Neutrophil (primary cell): ENCODE data around the gene JAKMIP1.

ENCODE experiments used
- H3K27ac ChIP-seq: fragments of 200-600 bp; sonication (generic); 2 replicates; pipeline ENCODE4 v1.5.1; 2016; ENCODE audit warnings: mild to moderate bottlenecking, moderate library complexity
- H3K27me3 ChIP-seq: fragments of 200-600 bp; sonication (generic); 2 replicates; pipeline ENCODE4 v1.6.0; 2016; ENCODE audit warnings: mild to moderate bottlenecking
- H3K36me3 ChIP-seq: fragments of 200-600 bp; sonication (generic); 2 replicates; pipeline ENCODE4 v1.5.1; 2017
- H3K4me1 ChIP-seq, 2 experiments: fragments of 200-600 bp in 1 of 2; sonication (generic) in 1 of 2; 1 replicate in 1 of 2; 2 replicates in 1 of 2; pipeline versions ENCODE4 v1.5.1 to v1.6.1; 2013 to 2016; ENCODE audit warnings: low read depth in 1 of 2, low read length in 1 of 2, mild to moderate bottlenecking in 1 of 2, moderate library complexity in 1 of 2; ENCODE audit not compliant: control insufficient read depth in 1 of 2, insufficient read depth in 1 of 2
- H3K4me3 ChIP-seq, 2 experiments: fragments of 200-600 bp in 1 of 2; sonication (generic) in 1 of 2; 1 replicate in 1 of 2; 2 replicates in 1 of 2; pipeline ENCODE4 v1.5.1; 2013 to 2016; ENCODE audit warnings: low read depth in 1 of 2, low read length in 1 of 2, mild to moderate bottlenecking in 1 of 2, moderate library complexity in 1 of 2
- H3K9me3 ChIP-seq: fragments of 200-600 bp; sonication (generic); 2 replicates; pipeline ENCODE4 v1.5.1; 2016
- TF ChIP-seq, protein P1 (sequence below): fragments of 200-600 bp; sonication (generic); IDR thresholded peaks from 2 replicates; pipeline ENCODE4 v1.5.1; 2016; ENCODE audit warnings: antibody characterized with exemption

The JAKMIP1 gene

DNA sequence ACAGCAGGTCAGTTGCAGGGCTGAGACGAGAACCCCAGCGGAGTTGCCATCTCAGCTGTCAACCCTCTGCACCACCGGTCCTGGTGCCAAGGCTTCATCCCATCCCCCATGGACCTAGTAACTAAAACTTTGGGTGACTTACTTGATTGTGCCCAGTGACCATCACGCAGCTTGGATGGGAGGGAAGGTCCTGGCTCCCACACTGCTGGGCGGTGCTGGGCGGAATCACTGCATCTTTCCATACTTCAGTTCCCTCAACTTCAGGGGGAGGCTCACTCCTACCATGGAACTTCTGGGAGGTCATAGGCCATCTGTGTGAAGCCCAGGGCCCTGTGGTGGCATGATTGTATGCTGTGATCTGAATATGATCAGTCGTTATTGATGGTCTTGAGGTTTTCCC is 26.2 kb upstream of the JAKMIP1 start:
- Histone ChIP-seq H3K27ac (no peak overlapping the region), H3K4me1 (no peaks in the 10 kb centered on the region), H3K27me3 (peaks cover 38% of the 10 kb centered on the region), H3K9me3 (peaks cover 9% of the 10 kb centered on the region), H3K36me3 (no peaks in the 10 kb centered on the region), H3K4me3 (no peak overlapping the region)
- TF ChIP-seq, protein P1, sequence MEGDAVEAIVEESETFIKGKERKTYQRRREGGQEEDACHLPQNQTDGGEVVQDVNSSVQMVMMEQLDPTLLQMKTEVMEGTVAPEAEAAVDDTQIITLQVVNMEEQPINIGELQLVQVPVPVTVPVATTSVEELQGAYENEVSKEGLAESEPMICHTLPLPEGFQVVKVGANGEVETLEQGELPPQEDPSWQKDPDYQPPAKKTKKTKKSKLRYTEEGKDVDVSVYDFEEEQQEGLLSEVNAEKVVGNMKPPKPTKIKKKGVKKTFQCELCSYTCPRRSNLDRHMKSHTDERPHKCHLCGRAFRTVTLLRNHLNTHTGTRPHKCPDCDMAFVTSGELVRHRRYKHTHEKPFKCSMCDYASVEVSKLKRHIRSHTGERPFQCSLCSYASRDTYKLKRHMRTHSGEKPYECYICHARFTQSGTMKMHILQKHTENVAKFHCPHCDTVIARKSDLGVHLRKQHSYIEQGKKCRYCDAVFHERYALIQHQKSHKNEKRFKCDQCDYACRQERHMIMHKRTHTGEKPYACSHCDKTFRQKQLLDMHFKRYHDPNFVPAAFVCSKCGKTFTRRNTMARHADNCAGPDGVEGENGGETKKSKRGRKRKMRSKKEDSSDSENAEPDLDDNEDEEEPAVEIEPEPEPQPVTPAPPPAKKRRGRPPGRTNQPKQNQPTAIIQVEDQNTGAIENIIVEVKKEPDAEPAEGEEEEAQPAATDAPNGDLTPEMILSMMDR: no peak

DNA sequence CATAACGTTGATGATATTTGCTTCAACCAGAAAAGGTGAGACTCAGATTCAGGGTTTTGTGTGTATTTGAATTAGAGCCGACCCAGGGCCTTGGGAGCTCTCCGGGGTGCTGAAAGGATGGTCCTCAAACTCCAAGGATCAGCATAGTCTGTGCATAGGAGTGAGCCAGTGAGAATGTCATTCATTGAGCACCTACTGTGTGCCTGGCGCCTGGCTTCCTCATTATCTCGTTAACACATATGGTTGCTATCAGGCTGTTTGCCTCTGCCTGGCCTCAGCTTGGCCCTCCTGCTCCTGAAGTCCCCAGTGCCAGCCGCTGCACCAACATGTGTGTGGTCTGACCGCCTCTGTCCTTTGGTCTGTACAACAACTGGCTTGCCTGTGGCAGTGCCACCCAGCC is 25.1 kb upstream of the JAKMIP1 start:
- peaks cover 49% of the 10 kb centered on the region for H3K27me3 ChIP-seq

DNA sequence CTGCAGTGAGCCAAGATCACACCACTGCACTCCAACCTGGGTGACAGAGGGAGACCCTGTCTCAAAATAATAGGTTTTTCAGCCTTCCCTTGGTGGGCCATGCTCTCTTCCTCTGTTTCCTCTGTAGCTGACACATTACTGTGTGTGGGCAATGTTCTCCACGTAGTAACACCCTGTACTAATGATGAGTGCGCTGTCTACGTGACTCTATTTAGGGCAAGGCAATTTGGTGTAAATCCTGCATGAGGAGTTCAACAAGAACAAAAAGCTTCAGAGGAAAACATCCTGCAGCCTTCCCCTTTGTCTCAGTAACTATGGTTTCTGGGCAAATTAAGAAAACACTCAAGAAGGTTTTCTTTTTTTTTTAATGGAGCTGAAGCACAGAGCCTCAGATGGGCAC is 24.4 kb upstream of the JAKMIP1 start:
- Histone ChIP-seq H3K36me3 (no peaks in the 10 kb centered on the region), H3K27ac (no peak overlapping the region), H3K27me3 (peaks cover 56% of the 10 kb centered on the region), H3K4me1 (no peaks in the 10 kb centered on the region), H3K9me3 (peaks cover 9% of the 10 kb centered on the region), H3K4me3 (no peak overlapping the region)
- TF ChIP-seq, protein P1: no peak

More for the DNA sequence above, 25.1 kb upstream of the JAKMIP1 start:
- Histone ChIP-seq H3K4me1 (no peaks in the 10 kb centered on the region), H3K9me3 (peaks cover 9% of the 10 kb centered on the region), H3K36me3 (no peaks in the 10 kb centered on the region), H3K4me3 (no peak overlapping the region), H3K27ac (no peak overlapping the region)
- TF ChIP-seq, protein P1: no peak

DNA sequence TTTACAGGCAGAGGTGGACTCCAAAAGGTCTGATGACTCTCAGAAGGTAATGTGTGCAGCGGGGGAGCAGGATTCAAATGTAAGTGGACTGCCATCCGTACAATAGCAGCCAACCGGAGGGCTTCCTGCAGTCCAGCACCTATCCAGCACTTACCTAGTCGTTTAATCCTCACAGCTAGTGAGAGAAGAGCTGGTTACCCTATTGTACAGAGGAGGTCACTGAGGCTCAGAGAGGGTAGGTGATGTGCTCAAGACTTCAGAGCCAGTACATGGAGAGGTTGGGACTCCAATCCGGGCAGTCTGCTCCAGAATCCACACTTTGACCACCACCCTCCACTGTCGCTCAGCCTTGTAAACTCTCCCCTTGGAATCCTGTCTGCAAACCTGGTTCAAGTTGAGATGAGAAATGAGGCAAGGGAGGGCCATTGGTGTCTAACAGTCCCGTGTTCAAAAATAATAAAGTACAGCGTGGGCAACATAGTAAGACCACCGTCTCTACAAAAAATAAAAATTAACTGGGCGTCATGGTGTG is 22.5 kb upstream of the JAKMIP1 start:
- TF ChIP-seq, protein P1: no peak
- H3K4me1 ChIP-seq: no peaks in the 10 kb centered on the region
- H3K9me3 ChIP-seq: peaks cover 9% of the 10 kb centered on the region
- H3K36me3 ChIP-seq: no peaks in the 10 kb centered on the region
- no peak overlapping the region for H3K4me3 ChIP-seq
- no peak overlapping the region for H3K27ac ChIP-seq
- H3K27me3 ChIP-seq: peaks cover 68% of the 10 kb centered on the region

DNA sequence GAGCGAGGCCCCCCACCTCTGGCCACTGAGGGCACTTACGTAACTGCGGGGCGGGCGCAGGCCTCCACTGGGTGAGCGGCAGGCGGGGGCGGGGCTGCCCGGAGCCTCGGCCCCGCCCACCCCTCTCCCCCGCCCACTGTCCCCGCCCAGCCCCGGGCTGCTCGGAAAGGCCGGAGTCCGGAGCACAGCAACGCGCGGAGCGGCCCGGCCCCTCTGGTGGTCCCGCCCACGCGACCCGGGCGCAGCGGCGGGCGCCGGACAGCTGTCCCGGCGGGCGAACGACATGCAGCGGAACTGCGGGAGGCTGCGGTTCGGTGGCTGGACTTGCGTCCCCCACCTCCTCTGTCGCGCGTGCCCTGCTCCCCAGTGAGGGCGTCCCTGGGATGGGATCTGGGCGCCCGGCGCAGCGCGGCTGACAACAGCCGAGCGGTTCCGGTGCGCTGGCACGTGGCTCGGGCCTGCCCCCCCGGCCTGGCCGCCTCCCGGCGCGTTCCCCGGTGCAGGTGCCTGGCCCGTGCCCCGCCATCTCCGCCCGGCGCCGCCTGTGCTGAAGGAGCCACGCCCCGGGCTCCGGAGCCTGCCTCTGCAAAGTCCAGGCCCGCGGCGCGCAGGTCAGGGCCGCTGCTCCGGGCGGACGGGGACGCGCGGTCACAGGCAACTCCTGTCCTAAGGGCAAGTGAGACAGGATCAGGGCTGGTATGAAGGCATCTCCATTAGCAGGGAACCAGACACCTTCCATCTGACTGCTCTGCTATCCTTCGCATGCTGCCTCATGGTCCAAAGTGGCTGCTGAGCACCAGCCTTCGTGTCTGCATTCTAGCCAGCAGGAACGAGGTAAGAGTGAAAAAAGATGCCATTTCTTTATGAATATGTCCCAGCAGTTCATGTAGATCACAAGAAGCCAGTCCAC is 21.8 kb upstream of the JAKMIP1 start:
- Histone ChIP-seq H3K27me3 (peaks cover 68% of the 10 kb centered on the region), H3K4me3 (no peak overlapping the region), H3K9me3 (peaks cover 9% of the 10 kb centered on the region), H3K4me1 (no peaks in the 10 kb centered on the region), H3K27ac (no peak overlapping the region), H3K36me3 (no peaks in the 10 kb centered on the region)
- TF ChIP-seq, protein P1: no peak
